ENCODE results near the gene AGBL4. TPM values are rescaled to one million over a fixed set of nuclear protein-coding genes. Genes with fewer than 3 reads are reported as not detected.

The AGBL4 gene
- total RNA-seq, 4 donors from 2014 or later = 0.44 to 1.5 (median 1.2) TPM; not detected in 1

GRCh38 chr1:48889082-48889481 lies 1134.7 kb downstream of the AGBL4 start:
- no peaks in the 10 kb centered on the region for H3K4me1 ChIP-seq
- peaks cover 0 to 4% (median 0%) of the 10 kb centered on the region in 4 donors for H3K9me3 ChIP-seq
- H3K27ac ChIP-seq = no peak overlapping the region
- 65% methylated on average over 4 of the region's 4 CpGs for WGBS, 2 donors
- H3K27me3 ChIP-seq = no peaks in the 10 kb centered on the region
- H3K4me3 ChIP-seq = no peak overlapping the region
- TF ChIP-seq CTCF (IDR thresholded peaks at IDR 0.05) (no peak), EP300 (IDR thresholded peaks at IDR 0.05) (no peak), POLR2A (IDR thresholded peaks at IDR 0.05) (no peak)
- DNase-seq (ENCODE audit: low spot score in 2 of 2) = no peak
- H3K36me3 ChIP-seq = no peaks in the 10 kb centered on the region

GRCh38 chr1:48887796-48888195 lies 1136.0 kb downstream of the AGBL4 start:
- H3K4me1 ChIP-seq = no peaks in the 10 kb centered on the region
- no peaks in the 10 kb centered on the region for H3K27me3 ChIP-seq

GRCh38 chr1:48882020-48882419 lies 1141.7 kb downstream of the AGBL4 start:
- no peak for DNase-seq (ENCODE audit: low spot score in 2 of 2)
- TF ChIP-seq CTCF (IDR thresholded peaks at IDR 0.05) (no peak), POLR2A (IDR thresholded peaks at IDR 0.05) (no peak), EP300 (IDR thresholded peaks at IDR 0.05) (no peak)

More at GRCh38 chr1:48887796-48888195, 1136.0 kb downstream of the AGBL4 start:
- DNase-seq (ENCODE audit: low spot score in 2 of 2) = no peak
- no peaks in the 10 kb centered on the region for H3K36me3 ChIP-seq
- no peak overlapping the region for H3K4me3 ChIP-seq
- no peak for TF ChIP-seq CTCF (IDR thresholded peaks at IDR 0.05)
- TF ChIP-seq EP300 (IDR thresholded peaks at IDR 0.05) = no peak
- no peak for TF ChIP-seq POLR2A (IDR thresholded peaks at IDR 0.05)
- no peaks in the 10 kb centered on the region for H3K9me3 ChIP-seq
- H3K27ac ChIP-seq = no peak overlapping the region

DNA sequence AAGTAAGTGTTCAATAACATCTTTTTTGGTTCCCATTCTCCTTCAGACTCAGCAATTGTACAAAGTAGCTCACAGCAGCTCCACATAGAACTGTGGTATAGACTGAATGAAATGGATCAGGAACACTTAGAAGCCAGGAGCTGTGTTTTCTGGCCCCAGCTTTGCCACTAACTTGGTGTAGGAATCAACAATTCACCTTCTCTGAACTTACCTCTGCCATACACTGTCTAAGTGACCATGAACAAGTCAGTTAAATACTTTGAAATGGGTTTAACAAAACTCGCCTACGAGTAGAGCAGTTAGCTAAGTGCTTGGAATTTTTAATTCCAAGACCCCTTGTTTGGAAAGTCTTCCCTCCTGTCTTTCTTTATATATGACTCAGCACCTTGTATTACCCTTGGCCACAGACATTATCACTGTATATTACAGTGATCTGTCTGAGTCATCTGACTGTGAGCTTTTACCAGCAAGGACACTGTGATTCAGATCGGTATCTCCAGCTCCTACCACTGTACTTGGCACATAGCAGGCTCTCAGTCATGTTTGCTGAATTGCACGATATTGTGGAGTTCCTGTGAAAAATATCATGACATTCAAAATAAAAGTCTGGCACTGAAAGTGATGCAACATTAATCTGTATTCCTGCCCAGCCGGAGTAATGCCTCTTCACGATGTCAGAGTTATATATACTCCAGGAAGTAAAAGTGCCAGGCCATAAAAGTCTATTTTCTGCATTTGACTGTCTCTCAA lies 1145.4 kb downstream of the AGBL4 start:
- WGBS, 2 donors = 44 to 51% methylated on average over 6 of the region's 6 CpGs
- Histone ChIP-seq H3K27ac (no peak overlapping the region), H3K27me3 (no peaks in the 10 kb centered on the region), H3K4me1 (no peaks in the 10 kb centered on the region), H3K36me3 (no peaks in the 10 kb centered on the region), H3K4me3 (no peak overlapping the region), H3K9me3 (no peaks in the 10 kb centered on the region)
- TF ChIP-seq POLR2A (IDR thresholded peaks at IDR 0.05) = no peak
- TF ChIP-seq CTCF (IDR thresholded peaks at IDR 0.05) = no peak
- TF ChIP-seq EP300 (IDR thresholded peaks at IDR 0.05) = no peak
- no peak for DNase-seq (ENCODE audit: low spot score in 2 of 2)

More at GRCh38 chr1:48882020-48882419, 1141.7 kb downstream of the AGBL4 start:
- H3K36me3 ChIP-seq = no peaks in the 10 kb centered on the region
- H3K27ac ChIP-seq = no peak overlapping the region
- no peaks in the 10 kb centered on the region for H3K27me3 ChIP-seq
- no peaks in the 10 kb centered on the region for H3K9me3 ChIP-seq
- H3K4me3 ChIP-seq = no peak overlapping the region
- no peaks in the 10 kb centered on the region for H3K4me1 ChIP-seq

GRCh38 chr1:48876330-48876785 lies 1147.4 kb downstream of the AGBL4 start:
- WGBS, 2 donors = 72 to 75% methylated on average over 2 of the region's 2 CpGs
- H3K36me3 ChIP-seq = no peaks in the 10 kb centered on the region
- no peak for TF ChIP-seq EP300 (IDR thresholded peaks at IDR 0.05)
- no peak for TF ChIP-seq CTCF (IDR thresholded peaks at IDR 0.05)
- TF ChIP-seq POLR2A (IDR thresholded peaks at IDR 0.05) = no peak
- no peak overlapping the region for H3K4me3 ChIP-seq
- no peaks in the 10 kb centered on the region for H3K27me3 ChIP-seq
- no peaks in the 10 kb centered on the region for H3K4me1 ChIP-seq
- H3K9me3 ChIP-seq = no peaks in the 10 kb centered on the region
- no peak for DNase-seq (ENCODE audit: low spot score in 2 of 2)
- no peak overlapping the region for H3K27ac ChIP-seq
